ENCODE results near the gene SFXN5. TPM values are rescaled to one million over a fixed set of nuclear protein-coding genes. Genes with fewer than 3 reads are reported as not detected.

The SFXN5 gene
- polyA plus RNA-seq, 3 donors, result 5.9 to 28.6 (median 9.5) TPM

- 95% methylated on average over 11 of the region's 13 CpGs for WGBS (ENCODE audit: insufficient coverage)
- Mint-ChIP-seq H3K9me3 (peaks cover 0 to 2% (median 0%) of the 10 kb centered on the region in 7 donors), H3K4me3 (no peak overlapping the region), H3K27ac (peak overlapping the region in 1 of 7 donors; percentile 25), H3K27me3 (ENCODE audit: low read depth in 3 of 3) (peaks cover 2 to 5% (median 2%) of the 10 kb centered on the region in 3 donors), H3K36me3 (peaks cover 50 to 69% of the 10 kb centered on the region in 2 donors), H3K4me1 (peaks cover 24% of the 10 kb centered on the region)
- no peak for TF ChIP-seq CTCF (IDR thresholded peaks at IDR 0.05)
- H3K27me3 ChIP-seq (ENCODE audit: control insufficient read depth in 2 of 2, insufficient read depth in 2 of 2, low read length in 2 of 2), result no peaks in the 10 kb centered on the region
- DNase-seq, result no peak
- H3K9ac ChIP-seq (ENCODE audit: insufficient read depth, low read length, poor library complexity, severe bottlenecking), result no peak overlapping the region
- H4K20me1 ChIP-seq (ENCODE audit: insufficient read depth, low read length), result no peaks in the 10 kb centered on the region
- no peak overlapping the region for H3K4me3 ChIP-seq (replicated peaks in 1 of 3; ENCODE audit: low read depth in 2 of 3, low read length in 3 of 3)
- H3K27ac ChIP-seq (ENCODE audit: low read depth in 1 of 2, low read length in 2 of 2), result no peak overlapping the region
- H3K4me2 ChIP-seq (replicated peaks; ENCODE audit: extremely low read depth, low read length, poor library complexity, severe bottlenecking), result no peak overlapping the region
- H3K4me1 ChIP-seq (ENCODE audit: control insufficient read depth in 1 of 2, insufficient read depth in 2 of 2, low read length in 2 of 2), result peaks cover 22% of the 10 kb centered on the region in 2 donors
- no peak overlapping the region for H2AFZ ChIP-seq (ENCODE audit: insufficient read depth, low read depth, low read length, poor library complexity, severe bottlenecking)
- peaks cover 0 to 30% of the 10 kb centered on the region in 2 donors for H3K36me3 ChIP-seq (replicated peaks in 1 of 2; ENCODE audit: control insufficient read depth in 1 of 2, insufficient read depth in 2 of 2, low read length in 2 of 2)
- H3K9me3 ChIP-seq (replicated peaks in 1 of 2; ENCODE audit: control insufficient read depth in 1 of 2, insufficient read depth in 1 of 2, low read length in 2 of 2), result no peaks in the 10 kb centered on the region
- peaks cover 4% of the 10 kb centered on the region for H3K79me2 ChIP-seq (ENCODE audit: insufficient read depth, low read length)
- intact Hi-C loops (cut with micrococcal nuclease), result no loop called here
Observed at GRCh38 chr2:72950558-72951255, 120.8 kb downstream of the SFXN5 start.

- H2AFZ ChIP-seq (ENCODE audit: insufficient read depth, low read depth, low read length, poor library complexity, severe bottlenecking), result no peak overlapping the region
- H3K9ac ChIP-seq (ENCODE audit: insufficient read depth, low read length, poor library complexity, severe bottlenecking), result no peak overlapping the region
- H3K27ac ChIP-seq (ENCODE audit: low read depth in 1 of 2, low read length in 2 of 2), result no peak overlapping the region
- no peaks in the 10 kb centered on the region for H3K79me2 ChIP-seq (ENCODE audit: insufficient read depth, low read length)
- no peak overlapping the region for H3K4me2 ChIP-seq (replicated peaks; ENCODE audit: extremely low read depth, low read length, poor library complexity, severe bottlenecking)
- peaks cover 2 to 5% (median 3%) of the 10 kb centered on the region in 3 donors for H3K27me3 Mint-ChIP-seq (ENCODE audit: low read depth in 3 of 3)
- H4K20me1 ChIP-seq (ENCODE audit: insufficient read depth, low read length), result no peaks in the 10 kb centered on the region
- no peaks in the 10 kb centered on the region for H3K27me3 ChIP-seq (ENCODE audit: control insufficient read depth in 2 of 2, insufficient read depth in 2 of 2, low read length in 2 of 2)
- H3K9me3 ChIP-seq (replicated peaks in 1 of 2; ENCODE audit: control insufficient read depth in 1 of 2, insufficient read depth in 1 of 2, low read length in 2 of 2), result no peaks in the 10 kb centered on the region
- H3K4me1 ChIP-seq (ENCODE audit: control insufficient read depth in 1 of 2, insufficient read depth in 2 of 2, low read length in 2 of 2), result peaks cover 11 to 12% of the 10 kb centered on the region in 2 donors
- H3K36me3 Mint-ChIP-seq, result peaks cover 54 to 71% of the 10 kb centered on the region in 2 donors
- peak overlapping the region in 1 of 7 donors; percentile 36 for H3K27ac Mint-ChIP-seq
- no peak overlapping the region for H3K4me3 Mint-ChIP-seq
- no peak for TF ChIP-seq CTCF (IDR thresholded peaks at IDR 0.05)
- DNase-seq, result no peak
- intact Hi-C loops (cut with micrococcal nuclease), result no loop called here
- H3K9me3 Mint-ChIP-seq, result peaks cover 0 to 2% (median 0%) of the 10 kb centered on the region in 7 donors
- peaks cover 6 to 37% of the 10 kb centered on the region in 2 donors for H3K36me3 ChIP-seq (replicated peaks in 1 of 2; ENCODE audit: control insufficient read depth in 1 of 2, insufficient read depth in 2 of 2, low read length in 2 of 2)
- H3K4me1 Mint-ChIP-seq, result peaks cover 14% of the 10 kb centered on the region
- WGBS (ENCODE audit: insufficient coverage), result 98% methylated on average over 4 of the region's 4 CpGs
- H3K4me3 ChIP-seq (replicated peaks in 1 of 3; ENCODE audit: low read depth in 2 of 3, low read length in 3 of 3), result no peak overlapping the region
Observed at GRCh38 chr2:72949642-72950041, 121.9 kb downstream of the SFXN5 start.
